RWPE2 (cell line): Measurements from ENCODE around the gene DPF3.

Experiments
- ATAC-seq: fragments of 200-7000 bp; cut with Tn5 transposase; 3 replicates; pipeline ENCODE4 v1.9.1; 2021; ENCODE audit warnings: low read depth
- DNase-seq: peaks from one replicate; pipeline ENCODE4 v3.0.0-alpha.2; 2020; ENCODE audit warnings: low spot score
- H3K27ac ChIP-seq: fragments of 450-650 bp; 2 replicates; pipeline ENCODE4 v1.5.1; 2017; ENCODE audit warnings: mild to moderate bottlenecking; ENCODE audit not compliant: poor library complexity, severe bottlenecking
- H3K27me3 ChIP-seq: fragments of 250-450 bp; sonication (Bioruptor Pico); 2 replicates; pipeline ENCODE4 v1.5.1; 2021; ENCODE audit warnings: mild to moderate bottlenecking, moderate library complexity; ENCODE audit not compliant: insufficient read depth, poor library complexity, severe bottlenecking
- H3K36me3 ChIP-seq: fragments of 250-450 bp; sonication (Bioruptor Pico); 2 replicates; pipeline ENCODE4 v1.5.1; 2020; ENCODE audit warnings: low read depth, mild to moderate bottlenecking, moderate library complexity
- H3K4me1 ChIP-seq: fragments of 250-450 bp; sonication (Bioruptor Pico); 2 replicates; pipeline ENCODE4 v1.5.1; 2021; ENCODE audit warnings: mild to moderate bottlenecking, moderate library complexity; ENCODE audit not compliant: insufficient read depth, poor library complexity, severe bottlenecking
- H3K4me3 ChIP-seq: fragments of 250-450 bp; sonication (Bioruptor Pico); 2 replicates; pipeline ENCODE4 v1.5.1; 2021; ENCODE audit warnings: mild to moderate bottlenecking, moderate library complexity; ENCODE audit not compliant: severe bottlenecking
- H3K9me3 ChIP-seq: fragments of 250-450 bp; sonication (Bioruptor Pico); 2 replicates; pipeline ENCODE4 v1.5.1; 2021; ENCODE audit warnings: mild to moderate bottlenecking, moderate library complexity; ENCODE audit not compliant: severe bottlenecking
- CTCF ChIP-seq: fragments of 450-650 bp; IDR thresholded peaks from one replicate; pipeline ENCODE4 v1.5.1; 2017; ENCODE audit warnings: mild to moderate bottlenecking, moderate library complexity; ENCODE audit not compliant: poor library complexity, severe bottlenecking

DPF3 gene

GRCh38 chr14:72636871-72637270 lies 257.0 kb downstream of the DPF3 start:
- TF ChIP-seq CTCF: no peak
- H3K27me3 ChIP-seq: no peaks in the 10 kb centered on the region
- H3K4me3 ChIP-seq: no peak overlapping the region
- H3K36me3 ChIP-seq: no peaks in the 10 kb centered on the region
- H3K4me1 ChIP-seq: peaks cover 39% of the 10 kb centered on the region
- ATAC-seq (no peak), DNase-seq (no peak)
- no peaks in the 10 kb centered on the region for H3K9me3 ChIP-seq
- H3K27ac ChIP-seq: peak overlapping the region; percentile 73

- ATAC-seq (peak; percentile 38), DNase-seq (no peak)
- TF ChIP-seq CTCF: no peak
- H3K4me1 ChIP-seq: peaks cover 39% of the 10 kb centered on the region
- H3K27me3 ChIP-seq: no peaks in the 10 kb centered on the region
- no peaks in the 10 kb centered on the region for H3K36me3 ChIP-seq
- no peaks in the 10 kb centered on the region for H3K9me3 ChIP-seq
- no peak overlapping the region for H3K4me3 ChIP-seq
- peak overlapping the region; percentile 73 for H3K27ac ChIP-seq
These were observed 257.8 kb downstream of the DPF3 start for GRCh38 chr14:72636094-72636493.

- ATAC-seq: no peak
- peak overlapping the region; percentile 73 for H3K27ac ChIP-seq
- H3K4me1 ChIP-seq: peaks cover 39% of the 10 kb centered on the region
- no peaks in the 10 kb centered on the region for H3K9me3 ChIP-seq
- no peak overlapping the region for H3K4me3 ChIP-seq
- TF ChIP-seq CTCF: no peak
- no peaks in the 10 kb centered on the region for H3K27me3 ChIP-seq
- H3K36me3 ChIP-seq: no peaks in the 10 kb centered on the region
- DNase-seq: no peak
These were observed 258.9 kb downstream of the DPF3 start for GRCh38 chr14:72634691-72635616.

- ATAC-seq: peak; percentile 51; the same call in 2 of the 3 replicates
These were observed 260.4 kb downstream of the DPF3 start for GRCh38 chr14:72633551-72633950.

More at GRCh38 chr14:72633551-72633950, 260.4 kb downstream of the DPF3 start:
- no peak for DNase-seq
- no peak for TF ChIP-seq CTCF
- no peaks in the 10 kb centered on the region for H3K9me3 ChIP-seq
- no peak overlapping the region for H3K27ac ChIP-seq
- no peaks in the 10 kb centered on the region for H3K27me3 ChIP-seq
- peaks cover 37% of the 10 kb centered on the region for H3K4me1 ChIP-seq
- no peak overlapping the region for H3K4me3 ChIP-seq
- H3K36me3 ChIP-seq: no peaks in the 10 kb centered on the region
